GM19043 (cell line): ENCODE data around the gene ACOX2.

Experiments used
- ATAC-seq: cut with Tn5 transposase; IDR thresholded peaks from one replicate; pipeline ENCODE4 v1.9.1; 2021; ENCODE audit warnings: low read depth; ENCODE audit not compliant: unreplicated experiment

Gene ACOX2

GRCh38 chr3:58567251-58567515 is 30.2 kb upstream of the ACOX2 start:
- no peak for ATAC-seq

- ATAC-seq = no peak
Measured at GRCh38 chr3:58566398-58567250, 29.6 kb upstream of the ACOX2 start.

- no peak for ATAC-seq
Measured at GRCh38 chr3:58565621-58566397, 28.8 kb upstream of the ACOX2 start.

GRCh38 chr3:58564456-58565160 is 27.6 kb upstream of the ACOX2 start:
- no peak for ATAC-seq

GRCh38 chr3:58564054-58564453 is 27.1 kb upstream of the ACOX2 start:
- no peak for ATAC-seq

- ATAC-seq = no peak
Measured at GRCh38 chr3:58563386-58564035, 26.5 kb upstream of the ACOX2 start.

GRCh38 chr3:58562498-58562897 is 25.5 kb upstream of the ACOX2 start:
- no peak for ATAC-seq

GRCh38 chr3:58560771-58561311 is 23.9 kb upstream of the ACOX2 start:
- ATAC-seq = no peak

GRCh38 chr3:58559586-58559985 is 22.6 kb upstream of the ACOX2 start:
- ATAC-seq = no peak

GRCh38 chr3:58557491-58557890 is 20.5 kb upstream of the ACOX2 start:
- ATAC-seq = no peak

- no peak for ATAC-seq
Measured at GRCh38 chr3:58556761-58557221, 19.8 kb upstream of the ACOX2 start.

- ATAC-seq = no peak
Measured at GRCh38 chr3:58556001-58556400, 19.0 kb upstream of the ACOX2 start.

GRCh38 chr3:58555203-58555602 is 18.2 kb upstream of the ACOX2 start:
- ATAC-seq = no peak

GRCh38 chr3:58553003-58553402 is 16.0 kb upstream of the ACOX2 start:
- no peak for ATAC-seq

GRCh38 chr3:58551636-58552180 is 14.7 kb upstream of the ACOX2 start:
- ATAC-seq = no peak

GRCh38 chr3:58544541-58544940 is 7.6 kb upstream of the ACOX2 start:
- ATAC-seq = no peak

- no peak for ATAC-seq
Measured at GRCh38 chr3:58540176-58540858, 3.3 kb upstream of the ACOX2 start.

GRCh38 chr3:58539626-58540025 is 2.6 kb upstream of the ACOX2 start:
- ATAC-seq = no peak

GRCh38 chr3:58537412-58538301 is 667 bp upstream of the ACOX2 start:
- no peak for ATAC-seq
